ENCODE data around the gene PLAA. TPM values are rescaled to one million over a fixed set of nuclear protein-coding genes. Genes with fewer than 3 reads are reported as not detected.

The PLAA gene
- total RNA-seq, 1 experiment from 2014 or later: 41.2 TPM

DNA sequence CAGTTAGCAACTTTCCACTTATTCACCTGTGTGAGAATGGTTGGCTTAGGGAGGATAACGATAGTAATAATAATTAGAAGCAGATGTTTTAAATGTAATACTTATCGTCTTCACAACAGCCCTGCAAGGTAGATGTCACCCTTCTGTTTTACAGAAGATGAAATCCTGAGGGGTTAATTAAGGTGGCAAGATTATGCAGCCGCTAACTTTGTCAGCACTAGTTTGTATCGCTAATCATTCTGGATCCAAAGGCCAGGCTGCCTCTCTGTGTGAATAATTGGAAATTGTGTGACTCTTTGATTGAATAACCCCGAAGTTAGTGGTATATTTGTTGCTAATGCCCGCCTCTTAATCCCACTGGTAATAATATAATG lies 9.8 kb upstream of the PLAA start:
- Histone ChIP-seq H3K27ac (ENCODE audit: low read depth, low read length) (peak overlapping the region; percentile 52), H3K9ac (ENCODE audit: low read length) (peak overlapping the region; percentile 85), H3K36me3 (ENCODE audit: control insufficient read depth in 1 of 2, insufficient read depth in 2 of 2, low read length in 2 of 2) (no peaks in the 10 kb centered on the region), H3K27me3 (ENCODE audit: insufficient read depth, low read length) (no peaks in the 10 kb centered on the region), H3K4me2 (ENCODE audit: low read length) (peak overlapping the region; percentile 94), H3K79me2 (ENCODE audit: insufficient read depth, low read length) (peaks cover 11% of the 10 kb centered on the region; the same call in 1 of the 2 replicates), H3K9me2 (ENCODE audit: insufficient read depth) (no peaks in the 10 kb centered on the region), H3K4me3 (replicated peaks in 1 of 2; ENCODE audit: low read depth in 1 of 2, low read length in 2 of 2) (peak overlapping the region; percentile 78 to 88), H3K9me3 (ENCODE audit: control insufficient read depth in 1 of 2, insufficient read depth in 1 of 2, low read depth in 1 of 2, low read length in 2 of 2) (no peaks in the 10 kb centered on the region), H4K20me1 (ENCODE audit: insufficient read depth) (no peaks in the 10 kb centered on the region), H3K4me1 (ENCODE audit: control insufficient read depth in 1 of 2, insufficient read depth in 2 of 2, low read length in 2 of 2) (peaks cover 6 to 19% of the 10 kb centered on the region in 2 experiments; a peak in 3 of 4 replicates), H2AFZ (ENCODE audit: low read depth, low read length, poor library complexity, severe bottlenecking) (no peak overlapping the region)
- DNase-seq (ENCODE audit: low read depth, low spot score) (no peak), ATAC-seq (no peak)
- BruUV-seq (replicated peaks): no TSS peak
- ChIA-PET POLR2A (interaction anchor here (1.7 kb wide), 1 partner anchor 65 kb away, joined by 4 read pairs; the partner anchor contains the start of gene CAAP1), RAD21 (ENCODE audit: low non-redundant PET in 1 of 2, low total read pairs in 2 of 2, uncharacterized antibody in 2 of 2, unreplicated experiment in 2 of 2) (no interaction called here), CTCF (no interaction called here)
- intact Hi-C loops (cut with micrococcal nuclease): no loop called here
- TF ChIP-seq REST (IDR thresholded peaks at IDR 0.05; ENCODE audit: low read depth) (no peak), SP1 (IDR thresholded peaks at IDR 0.05; ENCODE audit: low read depth) (no peak), ZBTB33 (IDR thresholded peaks at IDR 0.05; ENCODE audit: extremely low read depth, insufficient replicate concordance, low read length) (no peak), SRF (IDR thresholded peaks at IDR 0.05; ENCODE audit: low read depth) (no peak), JUND (IDR thresholded peaks at IDR 0.05) (no peak), EZH2phosphoT487 (IDR thresholded peaks at IDR 0.05; ENCODE audit: borderline replicate concordance) (no peak), MAX (IDR thresholded peaks at IDR 0.05) (no peak), ELF1 (IDR thresholded peaks at IDR 0.05; ENCODE audit: borderline replicate concordance, low read depth) (no peak), ZFX (IDR thresholded peaks at IDR 0.05) (no peak)
- TF ChIP-seq, protein P1, sequence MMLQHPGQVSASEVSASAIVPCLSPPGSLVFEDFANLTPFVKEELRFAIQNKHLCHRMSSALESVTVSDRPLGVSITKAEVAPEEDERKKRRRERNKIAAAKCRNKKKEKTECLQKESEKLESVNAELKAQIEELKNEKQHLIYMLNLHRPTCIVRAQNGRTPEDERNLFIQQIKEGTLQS (IDR thresholded peaks at IDR 0.05): no peak

All from HCT116 (cell line).